Heart left ventricle (tissue), 16 donors: ENCODE measurements around the gene BDH2. TPM values are rescaled to one million over a fixed set of nuclear protein-coding genes. Genes with fewer than 3 reads are reported as not detected.
A peak's percentile ranks its signal among the peaks of the same experiment; 100 is the strongest.

Source experiments
- ATAC-seq, 4 donors: fragments of 200-7000 bp; cut with Tn5 transposase; one replicate each; pipeline ENCODE4 v1.9.1; 2020 to 2022; ENCODE audit warnings: moderate library complexity in 4 of 4, mild to moderate bottlenecking in 3 of 4, moderate number of reproducible peaks in 1 of 4
- DNase-seq, 5 donors: peaks; one replicate each; pipeline ENCODE4 v3.0.0-alpha.2; 2020
- H3K27ac ChIP-seq, 12 donors: fragments of 200-600 bp; sonication (generic) in 4 of 12; one replicate each; pipeline versions ENCODE4 v1.5.0 to v1.8.0; 2016 to 2022; ENCODE audit warnings: mild to moderate bottlenecking in 2 of 12
- H3K27me3 ChIP-seq, 9 donors: fragments of 200-600 bp; sonication (generic) in 2 of 9; one replicate each; pipeline versions ENCODE4 v1.5.1 to v1.8.0; 2016 to 2022; ENCODE audit warnings: mild to moderate bottlenecking in 3 of 9
- H3K36me3 ChIP-seq, 9 donors: fragments of 200-600 bp; sonication (generic) in 2 of 9; one replicate each; pipeline versions ENCODE4 v1.5.0 to v1.8.0; 2018 to 2022; ENCODE audit warnings: mild to moderate bottlenecking in 2 of 9
- H3K4me1 ChIP-seq, 12 donors: fragments of 200-600 bp; sonication (generic) in 4 of 12; one replicate each; pipeline versions ENCODE4 v1.5.0 to v1.8.0; 2016 to 2022; ENCODE audit warnings: mild to moderate bottlenecking in 3 of 12
- H3K4me3 ChIP-seq, 12 donors: fragments of 200-600 bp; sonication (generic) in 4 of 12; one replicate each; pipeline versions ENCODE4 v1.5.0 to v1.8.0; 2017 to 2022; ENCODE audit warnings: mild to moderate bottlenecking in 9 of 12, moderate library complexity in 4 of 12
- H3K9me3 ChIP-seq, 12 donors: fragments of 200-600 bp; sonication (generic) in 4 of 12; one replicate each; pipeline versions ENCODE4 v1.5.0 to v1.8.0; 2016 to 2022; ENCODE audit warnings: mild to moderate bottlenecking in 1 of 12
- CTCF ChIP-seq, 12 donors: fragments of 200-600 bp; sonication (generic) in 4 of 12; IDR thresholded peaks; one replicate each; pipeline versions ENCODE4 v1.5.0 to v1.8.0; 2018 to 2022; ENCODE audit warnings: antibody characterized with exemption in 12 of 12, mild to moderate bottlenecking in 5 of 12
- POLR2A ChIP-seq, 2 donors: fragments of 450-650 bp; IDR thresholded peaks; one replicate each; pipeline ENCODE4 v1.6.1; 2017; ENCODE audit warnings: antibody characterized with exemption in 2 of 2, mild to moderate bottlenecking in 2 of 2, moderate library complexity in 2 of 2
- WGBS, 4 donors: extraction: QIAGEN DNeasy Blood & Tissue Kit in 2 of 4; methylation state at CpG; one replicate each; pipeline versions ENCODE4 v1.1.5 to v1.1.7; 2013 to 2018; 5-methylcytosine and 5-hydroxymethylcytosine counted together
- intact Hi-C, 10 donors: fragments of 100-400 bp; cut with DNase I; formaldehyde crosslinking; loops; one replicate each; pipeline versions ENCODE4 v1.11.1 to v1.14.2; 2022
- polyA plus RNA-seq, 2 donors: library from polyadenylated mRNA; stranded (reverse); fragments of 200-250 nt; gene quantifications; one replicate each; pipeline ENCODE4 v1.2.3, GENCODE V29; 2013
- total RNA-seq, 9 donors: library from RNA; depleted of rRNA in 2 of 9; stranded (reverse); fragments of >200 nt in 2 of 9; fragmentation: NEBNext Ultra II Directional in 3 of 9; extraction: Animal tissue kit (Norgen Biotek cat#: 25700) in 3 of 9; gene quantifications; one replicate each; pipeline versions ENCODE4 v1.1.0 to v1.2.4, GENCODE V29; 2016 to 2023
- donor health status: ischemic (EF 13 %, LVEDD 7.1; RV severe dilation, severe dysfunction).
- donor health status: healthy with polysubstance abuse.
- donor health status: DM: no; HTN: yes; CAD: no.
- donor health status: DM: no; HTN: no; CAD: no.
- donor health status: ischemic (EF 25% LVEDD 6.9; RV normal size, moderate dysfunction).
- donor health status: ischemic (EF 25% LVEDD 5.7; RV mildly dilated, moderate dysfunction).
- donor health status: healthy.
- donor health status: DM: yes; HTN: yes; CAD: no.
- donor health status: ischemic (EF 35%, LVEDD 5.7; RV mildly dilated, moderate dysfunction).
- donor health status: nonischemic (EF 11% LVEDD 7.7; RV severe dilation, severe dysfunction).
- donor health status: DM: yes; HTN: yes; CAD: no.
- donor health status: PGD.
- donor health status: ischemic (EF 29% LVEDD 5.4; RV normal size, mild dysfunction).
- donor health status: nonischemic (EF 23%, LVEDD 6.1; RV moderate dilation, normal function).

BDH2 gene
- total and polyA plus RNA-seq, 11 donors = 20.3 to 38.0 (median 25.0) TPM

- DNase-seq = no peak
- no peak for ATAC-seq
- intact Hi-C loops = no loop called here
- H3K27ac ChIP-seq = no peak overlapping the region
- TF ChIP-seq CTCF (IDR thresholded peaks at IDR 0.05) (no peak), POLR2A (IDR thresholded peaks at IDR 0.05) (no peak)
- H3K36me3 ChIP-seq = peaks cover 0 to 17% (median 7%) of the 10 kb centered on the region in 9 donors
- H3K4me1 ChIP-seq = no peaks in the 10 kb centered on the region
- no peaks in the 10 kb centered on the region for H3K27me3 ChIP-seq
- WGBS, 4 donors = 52 to 60% (median 56%) methylated on average over 2 of the region's 2 CpGs
- no peaks in the 10 kb centered on the region for H3K9me3 ChIP-seq
- no peak overlapping the region for H3K4me3 ChIP-seq
Measured at GRCh38 chr4:103050736-103051436, 48.7 kb downstream of the BDH2 start.

GRCh38 chr4:103046416-103047290, 53.0 kb downstream of the BDH2 start:
- H3K36me3 ChIP-seq = peaks cover 0 to 42% (median 13%) of the 10 kb centered on the region in 9 donors
- TF ChIP-seq CTCF (IDR thresholded peaks at IDR 0.05) (peak; percentile 59 to 75 (median 66)), POLR2A (IDR thresholded peaks at IDR 0.05) (no peak)

GRCh38 chr4:103044183-103044582, 55.5 kb downstream of the BDH2 start:
- DNase-seq = no peak

More at GRCh38 chr4:103046416-103047290, 53.0 kb downstream of the BDH2 start:
- intact Hi-C loops = loop anchor here in 7 of 10 donors (5.0 to 10.0 kb wide), 2 partner anchors 48 to 51 kb away; partner anchors contain the start of gene BDH2 (in 7 of the 7)
- H3K27me3 ChIP-seq = no peaks in the 10 kb centered on the region
- no peaks in the 10 kb centered on the region for H3K4me1 ChIP-seq
- no peak overlapping the region for H3K4me3 ChIP-seq
- WGBS, 4 donors = 38 to 46% (median 43%) methylated on average over 5 of the region's 5 CpGs
- no peaks in the 10 kb centered on the region for H3K9me3 ChIP-seq
- peak in 3 of 4 donors; percentile 67 to 83 (median 80) for ATAC-seq
- no peak overlapping the region for H3K27ac ChIP-seq
- DNase-seq = no peak

More at GRCh38 chr4:103044183-103044582, 55.5 kb downstream of the BDH2 start:
- WGBS, 4 donors = 87 to 94% (median 90%) methylated on average over 2 of the region's 2 CpGs
- TF ChIP-seq POLR2A (IDR thresholded peaks at IDR 0.05) = no peak
- no peak for TF ChIP-seq CTCF (IDR thresholded peaks at IDR 0.05)
- Histone ChIP-seq H3K4me1 (no peaks in the 10 kb centered on the region), H3K27me3 (no peaks in the 10 kb centered on the region), H3K4me3 (no peak overlapping the region), H3K36me3 (peaks cover 0 to 34% (median 4%) of the 10 kb centered on the region in 9 donors), H3K9me3 (no peaks in the 10 kb centered on the region), H3K27ac (no peak overlapping the region)
- intact Hi-C loops = loop anchor here in 3 of 10 donors (10.0 kb wide), 1 partner anchor 51 kb away; the partner anchor contains the start of gene BDH2 (in 3 of the 3)
- no peak for ATAC-seq
